Gastroesophageal sphincter (tissue), 4 donors: ENCODE data around the gene VPS8. TPM values are rescaled to one million over a fixed set of nuclear protein-coding genes. Genes with fewer than 3 reads are reported as not detected.

Experiments
- ATAC-seq: fragments of 150-250 bp; one replicate; pipeline ENCODE4 v1.9.1; 2016; ENCODE audit warnings: mild to moderate bottlenecking, moderate library complexity
- H3K27ac ChIP-seq, 4 donors: fragments of 200-600 bp; sonication (generic) in 3 of 4; 1 replicate in 3 of 4; 2 replicates in 1 of 4; pipeline ENCODE4 v1.5.1; 2016 to 2019
- H3K27me3 ChIP-seq: fragments of 200-600 bp; sonication (generic); one replicate; pipeline ENCODE4 v1.5.1; 2019
- H3K36me3 ChIP-seq, 2 donors: fragments of 200-600 bp; sonication (generic); one replicate each; pipeline ENCODE4 v1.5.1; 2019; ENCODE audit warnings: control low read depth in 1 of 2
- H3K4me1 ChIP-seq, 3 donors: fragments of 200-600 bp; sonication (generic); 1 replicate in 2 of 3; 2 replicates in 1 of 3; pipeline ENCODE4 v1.5.1; 2016 to 2019; ENCODE audit warnings: control low read depth in 2 of 3
- H3K4me3 ChIP-seq, 2 donors: fragments of 200-600 bp; sonication (generic); one replicate each; pipeline ENCODE4 v1.5.1; 2019; ENCODE audit warnings: mild to moderate bottlenecking in 1 of 2, moderate library complexity in 1 of 2
- H3K9me3 ChIP-seq, 3 donors: fragments of 200-600 bp; sonication (generic); one replicate each; pipeline ENCODE4 v1.5.1; 2017 to 2019; ENCODE audit warnings: control low read depth in 2 of 3
- CTCF ChIP-seq, 4 experiments: fragments of 200-600 bp in 2 of 4; fragments of 450-650 bp in 2 of 4; sonication (generic) in 1 of 4; IDR thresholded peaks; one replicate each; pipeline ENCODE4 v1.5.1; 2017 to 2019; ENCODE audit warnings: antibody characterized with exemption in 4 of 4, mild to moderate bottlenecking in 2 of 4, moderate library complexity in 2 of 4
- EP300 ChIP-seq: sonication (generic); formaldehyde crosslinking; IDR thresholded peaks from one replicate; pipeline ENCODE4 v1.6.1; 2017; ENCODE audit warnings: antibody characterized with exemption, mild to moderate bottlenecking
- POLR2A ChIP-seq, 2 donors: fragments of 450-650 bp; IDR thresholded peaks; one replicate each; pipeline ENCODE4 v1.6.1; 2017; ENCODE audit warnings: antibody characterized with exemption in 2 of 2, mild to moderate bottlenecking in 2 of 2, moderate library complexity in 1 of 2
- POLR2AphosphoS5 ChIP-seq: sonication (generic); formaldehyde crosslinking; IDR thresholded peaks from one replicate; pipeline ENCODE4 v1.6.1; 2017; ENCODE audit warnings: antibody characterized with exemption
- WGBS, 2 donors: methylation state at CpG; one replicate each; pipeline ENCODE4 v1.1.5; 2018; ENCODE audit warnings: low coverage in 1 of 2; 5-methylcytosine and 5-hydroxymethylcytosine counted together
- total RNA-seq, 4 donors: library from RNA; depleted of rRNA; stranded (reverse); fragments of >200 nt; gene quantifications; one replicate each; pipeline ENCODE4 v1.1.0, GENCODE V29; 2016

The VPS8 gene
- total RNA-seq, 4 donors from 2014 or later, result 27.1 to 72.5 (median 40.8) TPM

GRCh38 chr3:184788751-184789150 is 23.2 kb upstream of the VPS8 start:
- Histone ChIP-seq H3K4me3 (no peak overlapping the region), H3K9me3 (no peaks in the 10 kb centered on the region), H3K36me3 (no peaks in the 10 kb centered on the region), H3K27ac (no peak overlapping the region), H3K27me3 (no peaks in the 10 kb centered on the region), H3K4me1 (peaks cover 0 to 16% (median 11%) of the 10 kb centered on the region in 3 donors)
- 70 to 81% methylated on average over 4 of the region's 4 CpGs for WGBS, 2 donors
- TF ChIP-seq POLR2AphosphoS5, result no peak
- TF ChIP-seq CTCF (IDR thresholded peaks at IDR 0.05), result no peak
- no peak for TF ChIP-seq POLR2A (IDR thresholded peaks at IDR 0.05)
- TF ChIP-seq EP300, result no peak
- no peak for ATAC-seq

GRCh38 chr3:184789314-184789998 is 22.5 kb upstream of the VPS8 start:
- 84% methylated on average over 5 of the region's 5 CpGs; no CpG with 5 or more reads in 1 of the 2 donors for WGBS, 2 donors
- TF ChIP-seq POLR2AphosphoS5 (no peak), CTCF (IDR thresholded peaks at IDR 0.05) (no peak), EP300 (no peak), POLR2A (IDR thresholded peaks at IDR 0.05) (no peak)
- no peak for ATAC-seq

GRCh38 chr3:184791171-184791570 is 20.8 kb upstream of the VPS8 start:
- Histone ChIP-seq H3K27me3 (no peaks in the 10 kb centered on the region), H3K4me3 (no peak overlapping the region), H3K4me1 (peaks cover 0 to 10% (median 7%) of the 10 kb centered on the region in 3 donors), H3K27ac (no peak overlapping the region), H3K9me3 (no peaks in the 10 kb centered on the region), H3K36me3 (no peaks in the 10 kb centered on the region)
- ATAC-seq, result no peak
- TF ChIP-seq CTCF (IDR thresholded peaks at IDR 0.05) (no peak), POLR2A (IDR thresholded peaks at IDR 0.05) (no peak), POLR2AphosphoS5 (no peak), EP300 (no peak)
- 68% methylated on average over 3 of the region's 3 CpGs; no CpG with 5 or more reads in 1 of the 2 donors for WGBS, 2 donors

More at GRCh38 chr3:184789314-184789998, 22.5 kb upstream of the VPS8 start:
- no peak overlapping the region for H3K27ac ChIP-seq
- no peak overlapping the region for H3K4me3 ChIP-seq
- H3K9me3 ChIP-seq, result no peaks in the 10 kb centered on the region
- H3K27me3 ChIP-seq, result no peaks in the 10 kb centered on the region
- peaks cover 0 to 16% (median 11%) of the 10 kb centered on the region in 3 donors for H3K4me1 ChIP-seq
- no peaks in the 10 kb centered on the region for H3K36me3 ChIP-seq

- Histone ChIP-seq H3K4me3 (no peak overlapping the region), H3K27me3 (peaks cover 22% of the 10 kb centered on the region), H3K27ac (no peak overlapping the region), H3K36me3 (no peaks in the 10 kb centered on the region), H3K9me3 (peaks cover 0 to 5% (median 0%) of the 10 kb centered on the region in 3 donors), H3K4me1 (no peaks in the 10 kb centered on the region)
- ATAC-seq, result no peak
- 20 to 24% methylated on average over 1 to 3 of the region's 4 CpGs for WGBS, 2 donors
- TF ChIP-seq POLR2AphosphoS5 (no peak), POLR2A (IDR thresholded peaks at IDR 0.05) (no peak), EP300 (no peak), CTCF (IDR thresholded peaks at IDR 0.05) (no peak)
These were observed 16.3 kb upstream of the VPS8 start for GRCh38 chr3:184795522-184796190.

GRCh38 chr3:184796551-184796950 is 15.4 kb upstream of the VPS8 start:
- 68 to 70% methylated on average over 2 to 8 of the region's 8 CpGs for whole genome bisulfite sequencing, 2 donors
- Histone ChIP-seq H3K9me3 (peaks cover 0 to 5% (median 0%) of the 10 kb centered on the region in 3 donors), H3K36me3 (no peaks in the 10 kb centered on the region), H3K4me1 (no peaks in the 10 kb centered on the region), H3K4me3 (no peak overlapping the region), H3K27me3 (peaks cover 26% of the 10 kb centered on the region), H3K27ac (no peak overlapping the region)
- no peak for ATAC-seq
- TF ChIP-seq CTCF (IDR thresholded peaks at IDR 0.05) (no peak), POLR2A (IDR thresholded peaks at IDR 0.05) (no peak), EP300 (no peak), POLR2AphosphoS5 (no peak)
